Stimulated activated CD4-positive, alpha-beta T cell treated with anti-CD3 and anti-CD28 coated beads, Interleukin-4, amount 100 ng/mL, for 24 hours (primary cell): ENCODE measurements around the gene SASH3.

Experiments used
- DNase-seq: peaks from one replicate; pipeline ENCODE4 v3.0.0-alpha.2; 2020

The SASH3 gene

DNA sequence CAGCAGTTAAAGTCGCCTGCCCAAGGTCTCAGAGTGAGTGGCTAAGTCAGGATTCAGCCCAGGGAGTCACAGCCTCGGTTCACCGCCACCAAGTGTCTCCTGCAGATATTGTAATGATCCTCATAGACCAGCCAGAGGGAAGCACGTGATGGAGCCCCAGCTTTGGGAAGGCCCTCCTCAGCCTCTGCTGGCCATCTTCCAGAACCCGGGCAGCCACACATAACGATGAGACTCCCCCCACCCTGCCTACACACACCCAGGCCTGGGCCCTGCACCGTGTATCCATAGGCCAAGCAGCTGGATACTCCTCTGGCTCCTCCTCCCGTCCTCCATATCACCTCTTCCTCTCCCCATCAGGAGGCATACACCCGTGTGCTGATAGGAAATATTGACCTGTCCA is 19.6 kb upstream of the SASH3 start:
- DNase-seq: no peak

- no peak for DNase-seq
Measured at GRCh38 chrX:129760981-129761380, 18.8 kb upstream of the SASH3 start.

- no peak for DNase-seq
Measured at GRCh38 chrX:129761596-129761995, 18.2 kb upstream of the SASH3 start.

DNA sequence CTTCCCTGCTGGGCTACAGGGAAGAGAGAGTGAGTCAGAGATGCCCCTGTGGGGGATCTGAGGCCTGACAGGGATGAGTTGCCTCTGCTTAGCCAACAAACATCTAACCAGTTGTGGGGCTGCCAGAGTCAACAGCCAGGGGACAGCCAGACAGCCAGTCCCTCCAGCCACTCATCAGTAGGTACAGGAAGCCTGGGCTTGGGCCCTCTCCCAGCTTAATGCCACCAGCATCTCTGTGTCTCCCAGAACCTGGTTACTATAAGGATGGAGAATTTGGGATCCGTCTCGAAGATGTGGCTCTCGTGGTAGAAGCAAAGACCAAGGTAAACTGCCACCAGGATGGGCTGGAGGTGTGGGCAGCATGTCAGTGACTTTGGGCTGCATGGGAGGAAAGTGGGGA is 17.3 kb upstream of the SASH3 start:
- DNase-seq: no peak

- no peak for DNase-seq
Measured at GRCh38 chrX:129763666-129764065, 16.1 kb upstream of the SASH3 start.

DNA sequence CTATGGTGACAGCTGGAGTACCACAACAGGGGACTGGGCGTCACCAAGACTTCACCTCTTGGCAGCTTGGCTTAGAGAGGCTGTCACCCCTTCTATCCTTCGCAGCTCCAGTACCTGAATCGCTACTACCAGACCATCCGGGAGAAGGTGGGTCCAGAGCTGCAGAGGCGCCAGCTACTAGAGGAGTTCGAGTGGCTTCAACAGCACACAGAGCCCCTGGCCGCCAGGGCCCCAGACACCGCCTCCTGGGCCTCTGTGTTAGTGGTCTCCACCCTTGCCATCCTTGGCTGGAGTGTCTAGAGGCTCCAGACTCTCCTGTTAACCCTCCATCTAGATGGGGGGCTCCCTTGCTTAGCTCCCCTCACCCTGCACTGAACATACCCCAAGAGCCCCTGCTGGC is 11.6 kb upstream of the SASH3 start:
- no peak for DNase-seq

DNA sequence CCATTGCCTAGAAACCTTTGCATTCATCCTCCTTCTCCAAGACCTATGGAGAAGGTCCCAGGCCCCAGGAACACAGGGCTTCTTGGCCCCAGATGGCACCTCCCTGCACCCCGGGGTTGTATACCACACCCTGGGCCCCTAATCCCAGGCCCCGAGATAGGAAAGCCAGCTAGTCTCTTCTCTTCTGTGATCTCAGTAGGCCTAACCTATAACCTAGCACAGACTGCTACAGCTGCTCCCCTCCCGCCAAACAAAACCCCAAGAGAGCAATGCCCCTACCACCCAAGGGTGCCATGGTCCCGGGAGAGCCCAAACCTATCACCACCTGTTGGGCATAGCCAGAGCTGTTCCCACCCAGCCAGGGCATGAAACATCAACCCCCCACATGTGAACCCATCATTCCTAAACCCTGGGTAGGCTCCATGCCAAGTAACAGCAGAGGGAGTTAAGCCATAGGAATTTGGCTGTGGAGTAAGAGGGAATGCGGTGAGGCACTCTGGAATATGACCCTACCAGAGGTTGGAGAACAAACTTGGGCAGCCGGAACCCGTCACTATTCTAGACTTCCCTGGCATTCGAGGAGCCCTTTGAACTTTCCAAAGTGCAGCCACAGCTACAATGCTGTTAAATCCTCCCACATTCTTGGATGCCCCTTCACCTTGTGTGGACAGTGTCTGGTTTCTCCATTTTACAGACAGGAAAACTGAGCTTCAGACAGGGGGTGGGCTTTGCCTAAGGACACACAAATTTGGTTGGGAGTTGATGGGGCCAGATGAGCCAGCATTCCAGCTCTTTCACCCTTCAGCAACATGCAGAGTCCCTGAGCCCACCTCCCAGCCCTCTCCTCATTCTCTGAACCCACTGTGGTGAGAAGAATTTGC is 10.9 kb upstream of the SASH3 start:
- no peak for DNase-seq

- peak; percentile 65 for DNase-seq
Measured at GRCh38 chrX:129769467-129770154, 10.1 kb upstream of the SASH3 start.

GRCh38 chrX:129771266-129771995 is 8.3 kb upstream of the SASH3 start:
- DNase-seq: no peak

GRCh38 chrX:129772796-129773431 is 6.8 kb upstream of the SASH3 start:
- DNase-seq: no peak

DNA sequence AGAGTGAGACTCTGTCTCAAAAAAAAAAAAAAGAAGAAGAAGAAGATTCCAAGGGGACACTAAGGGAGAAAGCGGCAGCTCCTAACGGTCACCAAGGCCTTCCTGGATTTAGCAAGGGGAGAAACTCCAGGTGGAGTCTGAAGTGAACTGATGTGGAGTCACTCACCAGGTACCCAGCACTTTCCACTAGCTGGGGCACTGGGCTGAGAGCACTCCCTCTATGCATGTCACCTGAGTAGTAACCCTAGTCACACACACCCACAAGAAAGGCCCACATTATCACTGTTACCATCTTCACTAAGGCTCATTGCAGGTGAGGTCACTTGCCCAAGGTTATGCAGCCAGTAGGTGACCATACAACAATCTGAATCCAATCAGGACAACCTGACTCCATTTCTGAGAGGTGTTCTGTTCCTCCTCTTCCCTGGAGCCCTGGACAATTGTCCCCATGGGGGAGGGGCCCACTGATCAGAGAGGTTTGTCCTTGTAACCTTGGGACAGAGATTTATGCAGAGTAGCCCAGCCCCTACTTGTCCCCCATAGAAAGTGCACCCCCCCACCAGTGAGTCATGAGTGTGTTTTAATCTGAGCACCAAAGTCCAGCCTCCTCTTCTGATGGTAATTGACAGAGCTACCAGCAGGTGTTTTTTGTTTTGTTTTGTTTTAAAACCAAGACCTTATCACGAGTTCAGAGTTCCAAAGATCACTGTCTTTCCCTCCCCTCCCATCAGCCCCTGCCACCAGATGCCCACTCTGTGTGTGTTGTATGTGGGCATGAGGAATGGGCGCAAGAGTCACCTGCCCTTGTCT is 5.9 kb upstream of the SASH3 start:
- no peak for DNase-seq

- peak; percentile 69 for DNase-seq
Measured at GRCh38 chrX:129777218-129778030, 2.3 kb upstream of the SASH3 start.

- DNase-seq: no peak
Measured at GRCh38 chrX:129779086-129779672, 570 bp upstream of the SASH3 start.

DNA sequence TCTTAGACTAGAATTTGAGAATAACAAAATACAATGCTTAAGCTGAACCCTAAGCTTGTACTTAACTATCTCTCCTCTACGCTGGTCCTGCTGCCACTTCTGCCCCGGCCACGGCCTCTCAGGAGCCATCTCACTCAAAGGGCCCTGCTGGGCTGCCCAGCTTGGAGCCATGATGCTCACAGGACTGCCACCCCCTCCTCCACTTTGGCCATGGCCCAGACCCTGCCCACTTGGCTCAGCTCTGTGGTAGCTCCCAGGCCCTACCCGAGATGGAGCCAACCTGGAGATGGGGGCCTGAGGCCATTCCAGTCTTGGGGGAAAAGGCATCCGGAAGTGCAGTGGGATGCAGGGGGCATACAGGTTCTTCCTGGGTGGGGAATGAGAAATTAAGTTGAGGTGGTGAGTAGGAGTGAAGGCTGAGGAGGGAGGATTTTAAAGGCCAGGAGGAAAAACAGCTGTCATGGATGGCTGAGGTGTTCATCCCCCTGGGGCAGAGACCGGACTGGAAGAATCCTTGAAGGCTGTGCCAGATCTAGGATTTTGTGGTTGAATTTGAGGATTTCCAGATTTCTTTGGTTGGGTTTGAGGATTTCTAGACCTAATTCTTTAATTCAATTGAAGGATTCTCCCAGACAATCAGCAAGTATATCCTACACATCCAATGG is 824 bp downstream of the SASH3 start:
- DNase-seq: no peak

DNA sequence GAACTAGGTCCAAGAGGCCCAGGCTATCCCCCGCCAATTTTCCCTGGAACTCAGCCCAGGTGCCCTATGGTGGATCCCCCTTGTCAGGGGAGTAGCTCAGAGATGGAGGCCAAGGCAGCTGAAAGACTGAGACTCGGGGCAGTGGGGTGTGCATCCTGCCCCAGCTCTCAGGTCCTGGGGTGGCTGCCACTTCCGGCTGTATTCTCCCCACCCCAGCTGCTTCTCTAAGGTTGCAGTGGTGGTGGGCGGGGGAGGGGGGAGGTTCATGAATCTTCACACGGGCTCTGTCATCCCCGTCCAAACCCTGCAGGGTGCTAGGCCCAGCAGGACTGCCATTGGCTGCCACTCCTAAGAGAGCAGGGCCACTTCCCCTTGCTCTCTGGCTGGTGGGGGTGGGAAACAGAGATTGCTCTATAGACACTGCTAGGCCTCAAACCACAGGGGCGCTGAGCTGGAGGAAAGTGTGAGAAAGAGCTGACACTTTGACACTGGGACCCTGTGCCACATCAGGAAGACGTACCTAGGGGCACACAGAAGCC is 1.5 kb downstream of the SASH3 start:
- peak; percentile 84 for DNase-seq

DNA sequence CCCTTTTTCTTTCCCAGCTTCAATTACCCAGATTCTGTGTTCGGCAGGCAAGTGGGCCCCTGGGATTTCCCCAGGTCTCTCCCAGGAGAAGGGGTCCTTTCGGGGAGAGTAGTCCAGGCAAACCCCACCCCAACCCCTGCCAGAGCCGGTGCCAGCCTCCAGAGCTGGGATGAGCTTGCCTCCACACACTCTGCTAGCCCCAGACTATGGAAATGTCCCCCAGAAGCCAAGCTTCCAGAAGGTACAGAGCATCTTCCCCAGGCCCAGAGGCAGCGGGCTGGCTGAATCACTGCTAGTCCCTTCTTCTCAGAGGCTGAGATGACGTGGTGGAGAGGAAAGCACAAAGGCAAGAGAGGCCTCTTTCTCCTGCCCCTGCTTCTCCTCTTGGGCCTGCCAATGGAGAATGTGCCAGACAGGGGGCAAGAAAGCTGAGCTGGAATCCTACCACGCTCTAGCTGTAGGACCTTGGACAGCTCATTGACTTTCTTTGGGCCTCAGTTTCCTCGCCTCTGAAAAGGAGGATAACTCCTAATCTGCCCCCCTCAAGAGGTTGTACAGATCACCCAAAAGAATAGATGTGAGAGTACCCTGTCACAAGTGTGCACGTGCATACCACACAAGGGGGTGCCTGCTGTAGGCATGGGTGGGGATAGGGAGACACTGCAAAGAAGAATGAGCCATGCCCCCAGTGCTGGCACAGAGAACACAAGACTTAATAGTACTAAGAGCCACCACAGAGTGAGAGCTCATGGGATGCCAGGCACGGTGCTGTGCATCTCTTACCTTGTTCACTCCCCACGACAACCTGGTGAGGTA is 2.1 kb downstream of the SASH3 start:
- DNase-seq: peak; percentile 50

- no peak for DNase-seq
Measured at GRCh38 chrX:129782706-129783105, 3.0 kb downstream of the SASH3 start.

DNA sequence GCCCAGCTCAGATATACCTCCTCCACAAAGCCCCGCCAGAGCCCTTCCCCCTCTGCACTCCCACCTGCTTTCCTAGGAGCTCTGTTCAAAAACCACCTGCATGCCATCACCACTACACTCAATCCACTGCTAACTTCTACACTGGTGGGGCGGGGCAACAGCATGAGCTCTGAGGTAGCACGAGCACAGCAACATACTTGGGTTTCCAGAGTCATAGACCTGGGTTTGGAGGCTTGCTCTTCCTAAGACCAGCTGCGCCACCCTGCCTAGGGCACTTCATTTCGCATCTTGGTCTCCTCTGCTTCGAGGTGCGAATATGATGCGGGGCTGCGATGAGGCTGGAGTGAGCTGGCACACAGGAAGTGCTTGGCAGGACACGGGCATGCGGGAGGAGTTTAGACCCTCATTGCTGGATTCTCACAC is 3.6 kb downstream of the SASH3 start:
- DNase-seq: peak; percentile 19

- DNase-seq: no peak
Measured at GRCh38 chrX:129784371-129784770, 4.6 kb downstream of the SASH3 start.
